IMR-90 (cell line): ENCODE results near the gene KITLG. TPM values are rescaled to one million over a fixed set of nuclear protein-coding genes. Genes with fewer than 3 reads are reported as not detected.

Experiments used
- ATAC-seq: fragments of 200-7000 bp; cut with Tn5 transposase; 2 replicates; pipeline ENCODE4 v1.9.1; 2020; ENCODE audit warnings: low read depth, mild to moderate bottlenecking, moderate library complexity
- BruUV-seq: library from RNA; stranded (reverse); fragments of 400-500 nt; replicated peaks from 2 replicates; lab custom pipeline; 2021; lab: Mats Ljungman, UMichigan
- CTCF ChIA-PET: fragments of 300-600 bp; formaldehyde crosslinking; extraction: SDS; loops from one replicate; lab custom pipeline; 2021; ENCODE audit warnings: antibody characterized with exemption; lab: Yijun Ruan, JAX
- POLR2A ChIA-PET: fragments of 300-600 bp; sonication (Branson Sonifier 250); formaldehyde crosslinking; loops from one replicate; lab custom pipeline; 2022; ENCODE audit warnings: antibody characterized with exemption; ENCODE audit not compliant: unreplicated experiment; lab: Charles Lee
- DNase-seq: peaks from one replicate; pipeline ENCODE4 v3.0.0; 2013
- H2AFZ ChIP-seq: replicated peaks from 2 replicates; pipeline ENCODE3; 2013; ENCODE audit warnings: low read length, mild to moderate bottlenecking; ENCODE audit not compliant: poor library complexity
- H2AK5ac ChIP-seq: 2 replicates; pipeline ENCODE4 v1.6.1; 2013; ENCODE audit warnings: low read depth, low read length, inconsistent platforms
- H2AK9ac ChIP-seq: replicated peaks from 2 replicates; pipeline ENCODE3; 2013; ENCODE audit warnings: mild to moderate bottlenecking, low read depth, low read length, moderate library complexity; ENCODE audit not compliant: poor library complexity
- H2BK120ac ChIP-seq: 2 replicates; pipeline ENCODE4 v1.6.1; 2013; ENCODE audit warnings: low read depth, low read length, inconsistent platforms
- H2BK15ac ChIP-seq: 3 replicates; pipeline ENCODE4 v1.6.1; 2013; ENCODE audit warnings: low read depth, low read length, inconsistent platforms
- H2BK20ac ChIP-seq: 2 replicates; pipeline ENCODE4 v1.6.1; 2013; ENCODE audit warnings: low read depth, mild to moderate bottlenecking, inconsistent platforms, low read length, moderate library complexity
- H2BK5ac ChIP-seq: 2 replicates; pipeline ENCODE4 v1.6.1; 2013; ENCODE audit warnings: mild to moderate bottlenecking, low read depth, low read length, inconsistent platforms; ENCODE audit not compliant: poor library complexity, severe bottlenecking
- H3K14ac ChIP-seq: replicated peaks from 2 replicates; pipeline ENCODE4 v1.6.1; 2013; ENCODE audit warnings: low read depth, low read length, inconsistent platforms
- H3K18ac ChIP-seq: 2 replicates; pipeline ENCODE4 v1.6.1; 2013; ENCODE audit warnings: low read depth, low read length, control low read depth
- H3K23ac ChIP-seq: 2 replicates; pipeline ENCODE4 v1.6.1; 2013; ENCODE audit warnings: low read depth, low read length, inconsistent platforms
- H3K27ac ChIP-seq: 2 replicates; pipeline ENCODE4 v1.5.1; 2013; ENCODE audit warnings: mild to moderate bottlenecking, control low read depth, low read length; ENCODE audit not compliant: insufficient read depth
- H3K27me3 ChIP-seq: 2 replicates; pipeline ENCODE4 v1.6.1; 2013; ENCODE audit warnings: low read length; ENCODE audit not compliant: control insufficient read depth, insufficient read depth
- H3K36me3 ChIP-seq: 2 replicates; pipeline ENCODE4 v1.6.1; 2013; ENCODE audit warnings: low read length, mixed read lengths; ENCODE audit not compliant: control insufficient read depth, insufficient read depth
- H3K4ac ChIP-seq: 2 replicates; pipeline ENCODE4 v1.6.1; 2013; ENCODE audit warnings: low read depth, low read length, inconsistent platforms
- H3K4me1 ChIP-seq: 2 replicates; pipeline ENCODE4 v1.6.1; 2013; ENCODE audit warnings: low read length, mixed read lengths; ENCODE audit not compliant: control insufficient read depth, insufficient read depth
- H3K4me2 ChIP-seq: 2 replicates; pipeline ENCODE4 v1.6.1; 2013; ENCODE audit warnings: low read depth, mild to moderate bottlenecking, control low read depth, low read length, moderate library complexity
- H3K4me3 ChIP-seq: 2 replicates; pipeline ENCODE4 v1.5.1; 2013; ENCODE audit warnings: low read depth, mild to moderate bottlenecking, control low read depth, low read length, moderate library complexity; ENCODE audit not compliant: insufficient read depth
- H3K56ac ChIP-seq: 2 replicates; pipeline ENCODE4 v1.6.1; 2013; ENCODE audit warnings: low read length, inconsistent platforms; ENCODE audit not compliant: insufficient read depth; ENCODE audit errors: extremely low read depth
- H3K79me1 ChIP-seq, 2 experiments: 2 replicates each; pipeline ENCODE4 v1.6.1; 2013; ENCODE audit warnings: low read length in 2 of 2, inconsistent platforms in 1 of 2, low read depth in 1 of 2
- H3K9ac ChIP-seq: 2 replicates; pipeline ENCODE4 v1.6.1; 2013; ENCODE audit warnings: low read depth, low read length, control low read depth
- H3K9me1 ChIP-seq: 2 replicates; pipeline ENCODE4 v1.6.1; 2013; ENCODE audit warnings: low read length, inconsistent platforms; ENCODE audit not compliant: insufficient read depth
- H3K9me3 ChIP-seq: 2 replicates; pipeline ENCODE4 v1.6.1; 2013; ENCODE audit warnings: low read length; ENCODE audit not compliant: control insufficient read depth, insufficient read depth
- H4K20me1 ChIP-seq: 2 replicates; pipeline ENCODE4 v1.6.1; 2013; ENCODE audit warnings: low read length, inconsistent platforms; ENCODE audit not compliant: insufficient read depth
- H4K5ac ChIP-seq: 2 replicates; pipeline ENCODE4 v1.6.1; 2013; ENCODE audit warnings: mild to moderate bottlenecking, low read depth, low read length, control low read depth
- H4K8ac ChIP-seq, 2 experiments: 2 replicates each; pipeline ENCODE4 v1.6.1; 2013; ENCODE audit warnings: low read depth in 2 of 2, low read length in 2 of 2, control low read depth in 1 of 2, inconsistent platforms in 1 of 2
- H4K91ac ChIP-seq: 2 replicates; pipeline ENCODE4 v1.6.1; 2013; ENCODE audit warnings: low read depth, low read length, inconsistent platforms; ENCODE audit not compliant: insufficient read depth
- BHLHE40 ChIP-seq: fragments of 150-350 bp; IDR thresholded peaks from 2 replicates; pipeline ENCODE4 v1.6.1; 2016; ENCODE audit warnings: mild to moderate bottlenecking, low read depth, low read length
- CHD1 ChIP-seq: IDR thresholded peaks from 2 replicates; pipeline ENCODE4 v1.6.1; 2012; ENCODE audit warnings: low read depth, low read length, improper control_type of control experiment
- FOS ChIP-seq: fragments of 150-350 bp; IDR thresholded peaks from 2 replicates; pipeline ENCODE4 v1.6.1; 2016; ENCODE audit warnings: low read depth, low read length
- MAFK ChIP-seq: IDR thresholded peaks from 2 replicates; pipeline ENCODE4 v1.6.1; 2012; ENCODE audit warnings: low read depth, low read length, improper control_type of control experiment
- MAZ ChIP-seq: IDR thresholded peaks from 2 replicates; pipeline ENCODE4 v1.6.1; 2012; ENCODE audit warnings: low read depth, mild to moderate bottlenecking, low read length, improper control_type of control experiment, moderate library complexity, borderline replicate concordance
- NFE2L2 ChIP-seq: fragments of 150-350 bp; IDR thresholded peaks from 2 replicates; pipeline ENCODE4 v1.6.1; 2016; ENCODE audit warnings: low read depth, mild to moderate bottlenecking, low read length
- SMC3 ChIP-seq: fragments of 150-350 bp; IDR thresholded peaks from 2 replicates; pipeline ENCODE4 v1.6.1; 2016; ENCODE audit warnings: low read depth, mild to moderate bottlenecking, antibody characterized with exemption, low read length, moderate library complexity
- WGBS, 2 experiments: methylation state at CpG; one replicate each; pipeline versions ENCODE4 v1.1.5 to v1.1.7; 2013; ENCODE audit warnings: missing lambda C conversion rate in 2 of 2; ENCODE audit not compliant: insufficient read length in 1 of 2; ENCODE audit errors: extremely low coverage in 2 of 2; 5-methylcytosine and 5-hydroxymethylcytosine counted together
- dilution Hi-C: fragments of 300-500 bp; cut with HindIII; formaldehyde crosslinking; loops from one replicate; pipeline ENCODE4 v1.14.3; 2018; ENCODE audit warnings: low sequenced_read_pairs; ENCODE audit not compliant: unreplicated experiment
- in situ Hi-C: fragments of 300-500 bp; cut with MboI; formaldehyde crosslinking; loops from 3 replicates; pipeline ENCODE4 v1.14.3; 2019; ENCODE audit warnings: low sequenced_read_pairs, inconsistent platforms, mixed read lengths
- intact Hi-C: fragments of 100-400 bp; cut with micrococcal nuclease; formaldehyde crosslinking; loops from 2 replicates; pipeline ENCODE4 v1.10.0; 2022
- polyA plus RNA-seq, 3 experiments: library from polyadenylated mRNA; depleted of rRNA; stranded (reverse); fragments of >200 nt; gene quantifications; 2 replicates each; pipeline ENCODE4 v1.2.3, GENCODE V29; 2012; ENCODE audit warnings: low replicate concordance in 1 of 3
- total RNA-seq: library from RNA; depleted of rRNA; stranded (reverse); fragments of >200 nt; gene quantifications from 2 replicates; pipeline ENCODE4 v1.2.3, GENCODE V29; 2012

KITLG gene
- total and polyA plus RNA-seq, 2 of the 4 experiments (the other 2 are of a cell fraction) = 14.5 to 87.5 TPM

- in situ Hi-C loops = no loop called here
- peak overlapping the region; percentile 51; the same call in 1 of the 2 replicates for H3K27ac ChIP-seq
These were observed 20.5 kb downstream of the KITLG start for GRCh38 chr12:88559772-88560171.

More at GRCh38 chr12:88559772-88560171, 20.5 kb downstream of the KITLG start:
- Histone ChIP-seq H3K4me1 (peaks cover 7% of the 10 kb centered on the region), H3K36me3 (no peaks in the 10 kb centered on the region; the same call in 1 of the 2 replicates), H4K20me1 (no peaks in the 10 kb centered on the region), H3K27me3 (no peaks in the 10 kb centered on the region), H3K18ac (peak overlapping the region; percentile 84), H2AFZ (no peak overlapping the region), H4K91ac (peak overlapping the region; percentile 16; the same call in 1 of the 2 replicates), H3K14ac (peak overlapping the region; percentile 47), H3K79me1 (peaks cover 16 to 60% of the 10 kb centered on the region in 2 experiments), H3K4me2 (no peak overlapping the region), H3K56ac (no peak overlapping the region), H2AK5ac (no peak overlapping the region), H2BK5ac (peak overlapping the region; percentile 62), H2AK9ac (no peak overlapping the region), H3K9me3 (no peaks in the 10 kb centered on the region), H2BK20ac (peak overlapping the region; percentile 2; the same call in 1 of the 2 replicates), H2BK15ac (0 out of 3 replicates have a peak overlapping the region, but pooled peaks have one; percentile 24), H3K9ac (no peak overlapping the region), H3K4ac (peak overlapping the region; percentile 9; the same call in 1 of the 2 replicates), H3K9me1 (peaks cover 6% of the 10 kb centered on the region; the same call in 1 of the 2 replicates), H2BK120ac (peak overlapping the region; percentile 71; the same call in 1 of the 2 replicates), H3K4me3 (no peak overlapping the region), H4K8ac (peak overlapping the region; percentile 38 to 59; a peak in 2 of 4 replicates), H3K23ac (peak overlapping the region; percentile 39; the same call in 1 of the 2 replicates), H4K5ac (peak overlapping the region; percentile 85; the same call in 1 of the 2 replicates)
- BruUV-seq = no TSS peak
- TF ChIP-seq SMC3 = no peak
- no peak for TF ChIP-seq FOS
- no peak for TF ChIP-seq MAZ
- TF ChIP-seq NFE2L2 = no peak
- TF ChIP-seq CHD1 = no peak
- no peak for TF ChIP-seq MAFK
- TF ChIP-seq BHLHE40 = no peak
- ChIA-PET POLR2A (no interaction called here), CTCF (no interaction called here)
- no CpG with 5 or more reads among the region's 2 CpGs for WGBS, 2 experiments
- dilution Hi-C loops (no loop called here), intact Hi-C loops (no loop called here)
- DNase-seq = no peak
- no peak for ATAC-seq
